SIG-M5 (cell line): ENCODE data around the gene ANKZF1.

Source experiments
- DNase-seq: peaks from one replicate; lab custom pipeline; 2025; lab: John Stamatoyannopoulos, UW

The ANKZF1 gene

GRCh38 chr2:219228041-219228910, 1.3 kb upstream of the ANKZF1 start:
- DNase-seq: no peak

- no peak for DNase-seq
These were observed 698 bp upstream of the ANKZF1 start for GRCh38 chr2:219228911-219229304.

- DNase-seq: no peak
These were observed 494 bp downstream of the ANKZF1 start for GRCh38 chr2:219230059-219230540.

GRCh38 chr2:219234331-219234730, 4.7 kb downstream of the ANKZF1 start:
- DNase-seq: no peak

- no peak for DNase-seq
These were observed 13.7 kb downstream of the ANKZF1 start for GRCh38 chr2:219243291-219243761.

- no peak for DNase-seq
These were observed 15.2 kb downstream of the ANKZF1 start for GRCh38 chr2:219244789-219245147.

GRCh38 chr2:219245148-219245898, 15.7 kb downstream of the ANKZF1 start, which contains the start of the genes GLB1L and STK16:
Gene GLB1L (minus strand): TSS chr2:219245444. CDS start chr2:219243573, 1,871 bp downstream.
Gene STK16 (plus strand): TSS chr2:219245479. CDS start chr2:219246000, 521 bp downstream.
- no peak for DNase-seq

- no peak for DNase-seq
These were observed 16.3 kb downstream of the ANKZF1 start for GRCh38 chr2:219245899-219246230.

- no peak for DNase-seq
These were observed 17.0 kb downstream of the ANKZF1 start for GRCh38 chr2:219246559-219246958.

GRCh38 chr2:219247678-219248642, 18.4 kb downstream of the ANKZF1 start:
- DNase-seq: no peak

GRCh38 chr2:219248845-219249202, 19.2 kb downstream of the ANKZF1 start:
- DNase-seq: no peak

- no peak for DNase-seq
These were observed 19.8 kb downstream of the ANKZF1 start for GRCh38 chr2:219249203-219249980.

- DNase-seq: no peak
These were observed 20.6 kb downstream of the ANKZF1 start for GRCh38 chr2:219250049-219250781.

- no peak for DNase-seq
These were observed 22.1 kb downstream of the ANKZF1 start for GRCh38 chr2:219251656-219252055.

- DNase-seq: no peak
These were observed 22.5 kb downstream of the ANKZF1 start for GRCh38 chr2:219252084-219252483.

- DNase-seq: no peak
These were observed 22.9 kb downstream of the ANKZF1 start for GRCh38 chr2:219252570-219252899.

- no peak for DNase-seq
These were observed 23.5 kb downstream of the ANKZF1 start, which contains the start of gene TUBA4B for GRCh38 chr2:219252900-219253752. Gene TUBA4B (plus strand): TSS chr2:219253243. CDS start chr2:219253408, 165 bp downstream.

GRCh38 chr2:219253753-219254589, 24.4 kb downstream of the ANKZF1 start, which contains the start of gene TUBA4A:
Gene TUBA4A (minus strand): TSS chr2:219253918. CDS start chr2:219253858, 60 bp downstream.
- DNase-seq: no peak
